CD4-positive, alpha-beta memory T cell (primary cell): ENCODE data around the gene SERHL2. TPM values are rescaled to one million over a fixed set of nuclear protein-coding genes. Genes with fewer than 3 reads are reported as not detected.
A peak's percentile ranks its signal among the peaks of the same experiment; 100 is the strongest.
"Not testable (repeated sequence)": the region's sequence is repeated elsewhere in the genome, so short reads cannot be mapped to it uniquely, and the experiment has no call there.

ENCODE experiments used
- CTCF ChIA-PET: fragments of 350-600 bp; sonication (Branson Sonifier 250); formaldehyde crosslinking; loops from one replicate; lab custom pipeline; 2021; ENCODE audit warnings: inconsistent platforms; ENCODE audit not compliant: partially characterized antibody; lab: Charles Lee
- POLR2A ChIA-PET: fragments of 350-600 bp; sonication (Branson Sonifier 250); formaldehyde crosslinking; loops from one replicate; lab custom pipeline; 2021; ENCODE audit not compliant: partially characterized antibody; lab: Charles Lee
- DNase-seq, 5 donors: peaks; one replicate each; pipeline versions ENCODE4 v3.0.0 to v3.0.0-alpha.2; 2020 to 2022; ENCODE audit warnings: mixed read lengths in 1 of 5
- H3K27ac ChIP-seq: one replicate; pipeline ENCODE4 v1.7.0; 2013; ENCODE audit warnings: low read depth, low read length
- H3K27me3 ChIP-seq: 2 replicates; pipeline ENCODE4 v1.7.0; 2013; ENCODE audit warnings: mild to moderate bottlenecking, low read length, moderate library complexity; ENCODE audit not compliant: insufficient read depth
- H3K36me3 ChIP-seq: 2 replicates; pipeline ENCODE4 v1.7.0; 2013; ENCODE audit warnings: mild to moderate bottlenecking, low read length, moderate library complexity; ENCODE audit not compliant: insufficient read depth
- H3K4me1 ChIP-seq: 2 replicates; pipeline ENCODE4 v1.7.0; 2013; ENCODE audit warnings: mild to moderate bottlenecking, low read length, moderate library complexity; ENCODE audit not compliant: insufficient read depth
- H3K4me3 ChIP-seq, 2 donors: one replicate each; pipeline ENCODE4 v1.7.0; 2013; ENCODE audit warnings: low read length in 2 of 2, mild to moderate bottlenecking in 1 of 2
- H3K9me3 ChIP-seq, 2 donors: one replicate each; pipeline ENCODE4 v1.7.0; 2013; ENCODE audit warnings: low read length in 2 of 2, control low read depth in 1 of 2; ENCODE audit not compliant: control insufficient read depth in 1 of 2
- H3K27ac Mint-ChIP-seq, 7 donors: one replicate each; pipeline ENCODE4 v1.8.0; 2020 to 2021; ENCODE audit warnings: mixed read lengths in 7 of 7, mild to moderate bottlenecking in 6 of 7, inconsistent platforms in 3 of 7, moderate library complexity in 3 of 7
- H3K27me3 Mint-ChIP-seq, 2 donors: one replicate each; pipeline ENCODE4 v1.8.0; 2020 to 2021; ENCODE audit warnings: mixed read lengths in 2 of 2
- H3K36me3 Mint-ChIP-seq, 2 donors: one replicate each; pipeline ENCODE4 v1.8.0; 2020 to 2021; ENCODE audit warnings: mixed read lengths in 2 of 2, inconsistent platforms in 1 of 2, mild to moderate bottlenecking in 1 of 2
- H3K4me1 Mint-ChIP-seq, 4 donors: one replicate each; pipeline ENCODE4 v1.8.0; 2020 to 2021; ENCODE audit warnings: mixed read lengths in 4 of 4, mild to moderate bottlenecking in 1 of 4
- H3K4me3 Mint-ChIP-seq, 8 donors: one replicate each; pipeline ENCODE4 v1.8.0; 2020 to 2021; ENCODE audit warnings: mixed read lengths in 8 of 8, mild to moderate bottlenecking in 7 of 8, moderate library complexity in 6 of 8, inconsistent platforms in 3 of 8
- H3K9me3 Mint-ChIP-seq, 8 donors: one replicate each; pipeline ENCODE4 v1.8.0; 2020 to 2021; ENCODE audit warnings: mixed read lengths in 8 of 8, mild to moderate bottlenecking in 5 of 8, inconsistent platforms in 3 of 8, moderate library complexity in 1 of 8
- intact Hi-C: fragments of 100-400 bp; cut with micrococcal nuclease; formaldehyde crosslinking; loops from one replicate; pipeline ENCODE4 v1.15.1; 2023
- polyA plus RNA-seq, 2 donors: library from polyadenylated mRNA; unstranded; fragments of 300-500 nt; fragmentation: Illumina TruSeq; gene quantifications; one replicate each; pipeline ENCODE4 v1.2.3, GENCODE V29; 2021
- total RNA-seq, 2 experiments: library from RNA; stranded (reverse); gene quantifications; one replicate each; pipeline ENCODE4 v1.2.3, GENCODE V29; 2021

Gene SERHL2
- total and polyA plus RNA-seq, 4 experiments from 2014 or later: 0.26 to 0.81 (median 0.36) TPM; not detected in 1

GRCh38 chr22:42581194-42581761 lies 27.5 kb downstream of the SERHL2 start:
- Mint-ChIP-seq H3K27ac (peak overlapping the region; percentile 83 to 97 (median 94)), H3K4me3 (peak overlapping the region; percentile 96 to 98 (median 98)), H3K4me1 (peaks cover 9 to 21% (median 14%) of the 10 kb centered on the region in 4 donors), H3K36me3 (peaks cover 8 to 40% of the 10 kb centered on the region in 2 donors)
- H3K27me3 ChIP-seq, H3K9me3 Mint-ChIP-seq, H3K27me3 Mint-ChIP-seq, H3K9me3 ChIP-seq, DNase-seq, intact Hi-C loops, H3K4me1 ChIP-seq: not testable (repeated sequence)
- ChIA-PET POLR2A (interaction anchor here (0.7 to 2.3 kb wide), 4 partner anchors 13 to 39 kb away, joined by 3 to 17 read pairs (median 8); partner anchors contain the start of gene POLDIP3), CTCF (interaction anchor here (1.2 kb wide), 1 partner anchor 30 kb away, joined by 3 read pairs; no protein-coding TSS in a partner anchor)
- Histone ChIP-seq H3K36me3 (peaks cover 34% of the 10 kb centered on the region), H3K4me3 (peak overlapping the region in 1 of 2 donors; percentile 66), H3K27ac (peak overlapping the region; percentile 59)

DNA sequence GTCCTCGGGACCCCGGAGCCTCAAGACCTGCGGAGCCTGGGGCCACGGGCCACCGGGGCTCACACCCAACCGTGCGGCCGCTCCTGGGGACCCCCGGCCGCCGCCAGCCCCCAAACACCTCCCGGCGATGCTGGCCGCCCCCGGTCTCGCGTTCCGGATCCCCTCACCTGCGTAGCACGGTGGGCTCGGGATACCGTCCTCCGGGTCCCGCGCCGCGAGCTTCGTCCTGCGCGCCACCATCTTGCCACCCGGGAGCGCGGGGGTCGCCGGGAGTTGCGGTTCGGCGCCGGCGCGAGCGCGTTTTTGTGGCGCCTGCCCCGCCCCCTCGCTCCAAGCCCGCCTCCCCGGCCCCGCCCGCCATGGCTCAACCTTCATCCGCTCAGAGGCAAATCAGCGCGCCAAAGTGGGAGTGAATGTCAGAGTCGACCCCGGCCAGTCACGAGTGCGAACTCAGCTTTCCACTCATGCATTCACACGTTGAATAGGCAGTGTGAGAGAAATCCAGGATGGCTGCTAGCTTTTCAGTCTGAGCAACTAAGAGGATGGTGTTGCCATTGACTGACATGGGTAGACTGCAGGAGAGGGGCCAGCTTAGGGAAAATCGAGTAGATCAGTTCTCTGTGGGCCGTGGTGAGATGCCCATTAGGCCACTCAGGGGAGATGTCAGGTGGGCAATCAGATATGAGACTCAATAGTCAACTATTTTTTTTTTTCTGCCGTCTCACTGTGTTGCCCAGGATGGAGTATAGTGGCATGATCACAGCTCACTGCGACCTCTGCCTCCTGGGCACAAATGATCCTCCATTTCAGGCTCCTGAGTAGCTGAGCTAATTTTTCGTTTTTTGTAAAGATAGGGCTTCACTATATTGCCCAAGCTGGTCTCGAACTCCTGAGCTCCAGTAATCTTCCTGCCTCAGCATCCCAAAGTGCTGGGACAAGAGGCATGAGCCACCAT lies 28.3 kb downstream of the SERHL2 start:
- H3K36me3 Mint-ChIP-seq: peaks cover 14 to 47% of the 10 kb centered on the region in 2 donors
- H3K4me3 Mint-ChIP-seq: peak overlapping the region; percentile 85 to 98 (median 92)
- H3K36me3 ChIP-seq: peaks cover 42% of the 10 kb centered on the region

GRCh38 chr22:42582987-42583386 lies 29.2 kb downstream of the SERHL2 start:
- Mint-ChIP-seq H3K36me3 (peaks cover 22 to 53% of the 10 kb centered on the region in 2 donors), H3K4me1 (peaks cover 9 to 25% (median 14%) of the 10 kb centered on the region in 4 donors), H3K27me3 (no peaks in the 10 kb centered on the region), H3K27ac (peak overlapping the region in 4 of 7 donors; percentile 21 to 84 (median 35)), H3K4me3 (peak overlapping the region in 4 of 8 donors; percentile 13 to 96 (median 88)), H3K9me3 (no peaks in the 10 kb centered on the region)
- peaks cover 46% of the 10 kb centered on the region for H3K36me3 ChIP-seq
- peaks cover 7% of the 10 kb centered on the region for H3K4me1 ChIP-seq
- H3K27ac ChIP-seq: peak overlapping the region; percentile 12
- H3K4me3 ChIP-seq: no peak overlapping the region
- no peaks in the 10 kb centered on the region for H3K27me3 ChIP-seq
- no peak for DNase-seq
- CTCF ChIA-PET: interaction anchor here (0.7 kb wide), 1 partner anchor 451 kb away, joined by 3 read pairs; no protein-coding TSS in a partner anchor
- intact Hi-C loops: loop anchor here (1.0 kb wide), 1 partner anchor 31 kb away; the partner anchor contains the start of gene POLDIP3
- POLR2A ChIA-PET: interaction anchor here (1.6 to 2.9 kb wide), 3 partner anchors 14 to 33 kb away, joined by 8 to 9 read pairs (median 8); partner anchors contain the start of gene POLDIP3
- no peaks in the 10 kb centered on the region for H3K9me3 ChIP-seq

More for the DNA sequence above, 28.3 kb downstream of the SERHL2 start:
- peak overlapping the region; percentile 59 for H3K27ac ChIP-seq
- H3K4me1 Mint-ChIP-seq: peaks cover 9 to 21% (median 14%) of the 10 kb centered on the region in 4 donors
- peak; percentile 74 to 86 (median 79) for DNase-seq
- H3K9me3 ChIP-seq: no peaks in the 10 kb centered on the region
- no peaks in the 10 kb centered on the region for H3K9me3 Mint-ChIP-seq
- no peaks in the 10 kb centered on the region for H3K27me3 ChIP-seq
- intact Hi-C loops: loop anchor here (1.0 kb wide), 1 partner anchor 32 kb away; the partner anchor contains the start of gene POLDIP3
- peak overlapping the region in 1 of 2 donors; percentile 66 for H3K4me3 ChIP-seq
- H3K27ac Mint-ChIP-seq: peak overlapping the region; percentile 81 to 92 (median 86)
- H3K4me1 ChIP-seq: peaks cover 7% of the 10 kb centered on the region
- ChIA-PET CTCF (no interaction called here), POLR2A (interaction anchor here (0.9 to 2.3 kb wide), 4 partner anchors 12 to 34 kb away, joined by 5 to 17 read pairs (median 8); partner anchors contain the start of gene POLDIP3)
- no peaks in the 10 kb centered on the region for H3K27me3 Mint-ChIP-seq

DNA sequence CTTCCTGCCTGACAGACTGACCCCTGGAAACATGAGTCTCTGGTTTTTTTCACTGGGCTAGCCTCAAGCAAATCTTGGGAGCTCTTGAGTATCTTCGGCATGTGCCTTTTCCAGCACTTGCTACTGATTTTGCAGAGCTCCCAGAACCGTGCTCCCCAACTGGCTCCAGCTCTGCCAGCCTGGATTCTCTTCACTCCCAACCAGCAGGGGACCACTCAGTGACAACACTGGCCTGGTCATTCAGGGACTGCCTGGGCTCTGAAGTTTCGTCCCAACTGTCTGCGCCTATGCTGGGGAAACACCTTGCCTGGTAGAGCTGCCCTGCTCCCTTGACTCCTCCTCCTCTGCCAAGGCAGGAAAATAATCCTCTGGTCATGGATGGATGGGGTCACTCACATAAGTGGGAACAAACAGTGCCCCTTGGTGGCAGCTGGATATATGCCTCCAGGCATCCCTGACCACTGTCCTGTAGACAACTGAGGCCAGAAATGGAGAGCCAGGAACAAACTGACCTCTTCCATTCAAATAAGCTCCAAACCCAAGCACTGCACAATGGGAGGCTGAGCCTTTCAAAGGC lies 30.7 kb downstream of the SERHL2 start:
- Histone ChIP-seq H3K27me3 (no peaks in the 10 kb centered on the region), H3K4me3 (no peak overlapping the region), H3K27ac (no peak overlapping the region), H3K9me3 (no peaks in the 10 kb centered on the region), H3K36me3 (peaks cover 38% of the 10 kb centered on the region), H3K4me1 (peaks cover 7% of the 10 kb centered on the region)
- Mint-ChIP-seq H3K36me3 (peaks cover 23 to 49% of the 10 kb centered on the region in 2 donors), H3K27ac (peak overlapping the region in 3 of 7 donors; percentile 39 to 61 (median 41)), H3K9me3 (no peaks in the 10 kb centered on the region), H3K4me3 (peak overlapping the region in 1 of 8 donors; percentile 17), H3K27me3 (no peaks in the 10 kb centered on the region), H3K4me1 (peaks cover 9 to 25% (median 14%) of the 10 kb centered on the region in 4 donors)
- ChIA-PET POLR2A (interaction anchor here (1.4 to 2.9 kb wide), 3 partner anchors 15 to 30 kb away, joined by 3 to 9 read pairs (median 6); partner anchors contain the start of gene POLDIP3), CTCF (interaction anchor here (1.6 kb wide), 1 partner anchor 13 kb away, joined by 3 read pairs; no protein-coding TSS in a partner anchor)
- no peak for DNase-seq
- intact Hi-C loops: no loop called here

DNA sequence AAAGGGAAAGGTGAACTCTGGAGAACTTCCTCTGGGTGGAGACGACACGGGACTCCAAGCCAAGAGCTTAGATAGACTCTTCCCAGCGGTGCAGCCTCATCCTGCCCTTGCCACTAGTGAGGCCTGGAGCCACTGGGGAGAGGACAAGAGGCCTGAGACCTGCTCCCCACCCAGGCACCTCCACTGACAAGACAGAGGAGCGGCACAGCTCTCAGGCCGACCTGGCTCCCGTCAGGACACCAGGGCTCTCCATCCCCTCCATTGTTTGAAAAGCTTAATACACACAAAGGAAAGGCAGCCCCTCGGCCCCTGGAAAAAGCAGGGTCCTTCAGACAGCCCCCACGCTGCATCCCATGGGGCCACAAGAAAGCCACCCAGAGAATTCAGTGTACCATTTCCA lies 31.3 kb downstream of the SERHL2 start:
- peaks cover 40% of the 10 kb centered on the region for H3K36me3 ChIP-seq
- CTCF ChIA-PET: interaction anchor here (1.6 kb wide), 1 partner anchor 12 kb away, joined by 3 read pairs; no protein-coding TSS in a partner anchor
- H3K27me3 ChIP-seq: no peaks in the 10 kb centered on the region
- Mint-ChIP-seq H3K36me3 (peaks cover 23 to 54% of the 10 kb centered on the region in 2 donors), H3K27ac (peak overlapping the region in 2 of 7 donors; percentile 39 to 46), H3K27me3 (no peaks in the 10 kb centered on the region), H3K4me3 (no peak overlapping the region), H3K9me3 (no peaks in the 10 kb centered on the region), H3K4me1 (peaks cover 9 to 25% (median 14%) of the 10 kb centered on the region in 4 donors)
- H3K9me3 ChIP-seq: no peaks in the 10 kb centered on the region
- no peak for DNase-seq
- H3K4me1 ChIP-seq: peaks cover 7% of the 10 kb centered on the region
- no peak overlapping the region for H3K27ac ChIP-seq
- intact Hi-C loops: no loop called here
- POLR2A ChIA-PET: interaction anchor here (0.6 to 2.9 kb wide), 4 partner anchors 15 to 86 kb away, joined by 3 to 9 read pairs (median 4); partner anchors contain the start of gene POLDIP3
- H3K4me3 ChIP-seq: no peak overlapping the region

- peaks cover 6 to 18% (median 8%) of the 10 kb centered on the region in 4 donors for H3K4me1 Mint-ChIP-seq
- H3K27me3 Mint-ChIP-seq: no peaks in the 10 kb centered on the region
- no peak overlapping the region for H3K4me3 ChIP-seq
- peak overlapping the region in 3 of 7 donors; percentile 29 to 66 (median 29) for H3K27ac Mint-ChIP-seq
- ChIA-PET POLR2A (no interaction called here), CTCF (no interaction called here)
- H3K4me1 ChIP-seq: peaks cover 7% of the 10 kb centered on the region
- H3K27ac ChIP-seq: no peak overlapping the region
- peaks cover 47% of the 10 kb centered on the region for H3K36me3 ChIP-seq
- no peaks in the 10 kb centered on the region for H3K27me3 ChIP-seq
- intact Hi-C loops: no loop called here
- no peaks in the 10 kb centered on the region for H3K9me3 ChIP-seq
- no peak for DNase-seq
- H3K36me3 Mint-ChIP-seq: peaks cover 23 to 61% of the 10 kb centered on the region in 2 donors
- no peak overlapping the region for H3K4me3 Mint-ChIP-seq
- no peaks in the 10 kb centered on the region for H3K9me3 Mint-ChIP-seq
Observed at GRCh38 chr22:42586381-42586780, 32.6 kb downstream of the SERHL2 start.
